ENCODE measurements around the gene PPP1R7.

Gene PPP1R7

DNA sequence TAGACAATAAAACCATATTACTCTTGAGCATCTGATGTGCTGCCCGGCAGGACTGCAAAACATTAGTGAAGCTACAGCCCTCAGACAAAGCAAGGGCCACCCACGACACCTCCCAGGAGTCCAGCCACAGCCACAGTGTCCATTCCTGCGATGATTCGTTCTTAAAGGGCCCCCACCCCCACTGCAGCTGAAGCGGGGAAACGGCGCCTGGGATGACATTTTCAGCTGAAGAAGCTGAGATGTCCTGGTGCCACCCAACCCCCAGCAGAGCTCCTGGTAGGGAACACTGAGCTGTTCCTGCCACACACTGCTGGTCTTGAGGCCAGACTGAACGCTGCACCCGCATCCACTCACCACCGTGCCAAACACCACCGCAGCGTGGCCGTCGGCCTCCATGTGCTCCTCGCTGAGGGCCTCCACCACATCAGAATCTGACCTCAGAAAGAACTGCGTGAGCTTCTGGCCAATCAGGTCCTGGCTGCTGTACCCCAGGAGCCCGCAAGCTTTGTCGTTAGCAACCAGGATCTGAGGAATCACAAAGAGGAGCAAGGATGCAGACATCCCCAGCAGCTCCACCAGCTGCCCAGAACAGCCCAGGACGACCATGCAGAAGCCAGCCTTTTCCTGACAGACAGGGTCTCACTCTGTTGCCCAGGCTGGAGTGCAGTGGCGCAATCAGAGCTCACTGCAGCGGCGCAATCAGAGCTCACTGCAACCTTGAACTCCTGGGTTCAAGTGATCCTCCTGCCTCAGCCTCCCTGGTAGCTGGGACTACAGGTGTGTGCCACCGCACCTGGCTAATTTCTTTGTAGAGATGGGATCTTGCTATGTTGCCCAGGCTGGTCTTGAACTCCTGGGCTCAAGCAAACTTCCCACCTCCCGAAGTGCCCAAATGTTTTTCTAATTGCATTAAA lies 10.5 kb upstream of the PPP1R7 start:
- no peak for DNase-seq (ENCODE audit: low spot score)
- in situ Hi-C loops (cut with MboI; ENCODE audit: low pct_unique_long_range_greater_than_20kb, low sequenced_read_pairs, unreplicated experiment) = no loop called here

DNA sequence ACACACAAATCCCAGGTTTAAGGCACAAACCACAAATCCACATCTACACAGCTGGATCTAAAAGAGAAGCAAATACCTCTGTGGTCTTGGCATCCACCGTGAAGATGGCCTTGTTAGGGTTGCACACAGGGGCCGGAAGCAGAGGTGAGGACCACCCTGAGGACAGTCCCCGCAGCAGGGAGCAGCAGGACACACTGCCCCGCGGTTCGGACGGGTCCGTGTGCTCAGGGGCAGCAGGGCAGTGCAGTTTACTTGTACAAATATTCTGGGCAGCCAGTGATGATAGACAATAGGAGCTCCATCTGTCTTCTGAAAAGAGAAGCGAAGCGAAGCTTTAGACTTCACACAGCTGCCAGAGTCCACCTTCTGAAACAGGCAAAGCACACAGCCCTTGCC lies 9.8 kb upstream of the PPP1R7 start:
- TF ChIP-seq, protein P1, sequence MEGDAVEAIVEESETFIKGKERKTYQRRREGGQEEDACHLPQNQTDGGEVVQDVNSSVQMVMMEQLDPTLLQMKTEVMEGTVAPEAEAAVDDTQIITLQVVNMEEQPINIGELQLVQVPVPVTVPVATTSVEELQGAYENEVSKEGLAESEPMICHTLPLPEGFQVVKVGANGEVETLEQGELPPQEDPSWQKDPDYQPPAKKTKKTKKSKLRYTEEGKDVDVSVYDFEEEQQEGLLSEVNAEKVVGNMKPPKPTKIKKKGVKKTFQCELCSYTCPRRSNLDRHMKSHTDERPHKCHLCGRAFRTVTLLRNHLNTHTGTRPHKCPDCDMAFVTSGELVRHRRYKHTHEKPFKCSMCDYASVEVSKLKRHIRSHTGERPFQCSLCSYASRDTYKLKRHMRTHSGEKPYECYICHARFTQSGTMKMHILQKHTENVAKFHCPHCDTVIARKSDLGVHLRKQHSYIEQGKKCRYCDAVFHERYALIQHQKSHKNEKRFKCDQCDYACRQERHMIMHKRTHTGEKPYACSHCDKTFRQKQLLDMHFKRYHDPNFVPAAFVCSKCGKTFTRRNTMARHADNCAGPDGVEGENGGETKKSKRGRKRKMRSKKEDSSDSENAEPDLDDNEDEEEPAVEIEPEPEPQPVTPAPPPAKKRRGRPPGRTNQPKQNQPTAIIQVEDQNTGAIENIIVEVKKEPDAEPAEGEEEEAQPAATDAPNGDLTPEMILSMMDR (IDR thresholded peaks at IDR 0.05; ENCODE audit: extremely low read depth, insufficient read depth, missing control alignments) = no peak
- in situ Hi-C loops (cut with MboI; ENCODE audit: low pct_unique_long_range_greater_than_20kb, low sequenced_read_pairs, unreplicated experiment) = no loop called here
- no peak for DNase-seq (ENCODE audit: low spot score)

More for the DNA sequence above, 10.5 kb upstream of the PPP1R7 start:
- TF ChIP-seq, protein P1 (IDR thresholded peaks at IDR 0.05; ENCODE audit: extremely low read depth, insufficient read depth, missing control alignments) = no peak

DNA sequence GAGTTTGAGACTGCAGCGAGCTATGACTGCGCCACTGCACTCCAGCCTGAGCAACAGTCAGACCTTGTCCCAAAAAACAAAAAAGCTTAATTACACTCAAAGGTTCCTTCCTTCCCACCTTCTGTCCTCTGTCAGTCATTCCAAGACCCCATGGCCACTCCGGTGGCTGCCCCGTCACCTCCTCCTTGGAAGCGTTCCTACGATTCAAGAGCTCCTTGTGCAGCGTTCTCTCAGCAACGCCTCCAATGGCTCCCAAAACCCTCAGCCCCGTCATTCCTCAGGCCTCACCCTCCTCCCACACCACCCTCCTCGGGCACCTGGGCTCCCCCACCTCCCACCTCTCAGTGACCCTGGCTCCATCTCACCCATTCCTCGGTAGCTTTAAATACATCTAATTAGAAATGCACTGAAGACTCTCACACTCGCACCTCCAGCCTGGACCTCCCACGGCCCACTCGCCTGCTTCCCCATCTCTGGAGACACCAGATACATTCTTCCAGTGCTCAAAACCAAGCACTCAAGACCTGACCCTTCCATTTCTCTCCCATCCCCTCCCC lies 9.0 kb upstream of the PPP1R7 start:
- in situ Hi-C loops (cut with MboI; ENCODE audit: low pct_unique_long_range_greater_than_20kb, low sequenced_read_pairs, unreplicated experiment) = no loop called here
- TF ChIP-seq, protein P1 (IDR thresholded peaks at IDR 0.05; ENCODE audit: extremely low read depth, insufficient read depth, missing control alignments) = no peak
- no peak for DNase-seq (ENCODE audit: low spot score)

DNA sequence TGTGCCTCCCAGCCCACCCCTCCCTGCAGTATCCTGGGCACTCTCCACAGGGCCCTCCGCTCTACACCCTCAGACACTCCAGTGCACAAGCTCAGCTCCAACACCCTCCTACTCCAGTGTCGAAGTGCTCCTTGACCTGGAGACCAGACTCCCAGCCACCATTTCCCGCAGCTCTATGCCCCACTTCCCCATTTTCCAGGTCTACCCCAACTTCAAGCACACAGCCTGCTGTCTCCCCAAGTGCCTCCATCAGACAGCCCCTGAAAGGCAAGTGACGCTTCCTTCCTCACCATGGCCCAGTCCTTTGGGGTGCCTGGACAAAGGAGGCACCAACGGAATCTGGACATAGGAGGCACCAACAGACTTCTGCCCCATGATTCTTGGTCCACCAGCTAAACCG lies 8.2 kb upstream of the PPP1R7 start:
- TF ChIP-seq, protein P1 (IDR thresholded peaks at IDR 0.05; ENCODE audit: extremely low read depth, insufficient read depth, missing control alignments) = no peak
- DNase-seq (ENCODE audit: low spot score) = no peak
- in situ Hi-C loops (cut with MboI; ENCODE audit: low pct_unique_long_range_greater_than_20kb, low sequenced_read_pairs, unreplicated experiment) = no loop called here

DNA sequence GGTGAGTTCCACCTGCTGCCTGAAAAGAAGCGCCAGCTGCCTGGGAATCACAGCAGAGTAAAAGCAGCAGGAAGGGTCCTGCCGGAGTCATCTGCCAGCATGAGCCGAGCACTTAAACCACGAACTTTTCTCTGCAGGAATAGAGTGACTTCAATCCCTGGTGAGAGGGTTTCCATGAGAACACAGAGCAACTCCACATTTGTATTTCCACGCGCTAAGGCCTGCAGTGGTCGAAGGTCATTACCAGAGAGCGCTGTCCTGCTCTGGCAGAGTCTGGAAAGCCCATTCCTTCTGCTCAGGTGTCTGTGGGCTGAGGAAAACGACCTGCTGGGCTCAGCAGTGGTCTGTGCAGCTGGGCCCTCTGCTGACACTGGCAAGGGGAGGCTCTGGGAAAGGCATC lies 7.7 kb upstream of the PPP1R7 start:
- TF ChIP-seq, protein P1 (IDR thresholded peaks at IDR 0.05; ENCODE audit: extremely low read depth, insufficient read depth, missing control alignments) = no peak
- in situ Hi-C loops (cut with MboI; ENCODE audit: low pct_unique_long_range_greater_than_20kb, low sequenced_read_pairs, unreplicated experiment) = no loop called here
- DNase-seq (ENCODE audit: low spot score) = no peak

DNA sequence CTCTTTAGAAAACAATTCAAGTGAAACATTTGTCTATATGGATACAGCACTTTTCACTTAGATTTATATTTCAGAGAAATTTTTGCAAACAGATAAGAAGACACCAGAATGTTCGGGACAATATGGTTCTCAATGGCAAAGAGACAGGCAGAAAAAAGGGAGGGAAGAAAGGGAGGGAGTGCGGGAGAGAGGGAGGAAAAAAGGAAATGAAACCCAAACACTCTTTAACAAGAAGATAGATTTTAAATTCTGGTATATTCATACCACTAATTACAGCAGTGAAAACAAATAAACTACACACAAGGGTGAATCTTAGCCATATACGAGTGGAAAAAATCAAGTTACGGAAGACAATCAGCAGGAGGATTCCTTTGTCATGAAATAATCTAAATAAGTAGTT lies 4.0 kb upstream of the PPP1R7 start:
- in situ Hi-C loops (cut with MboI; ENCODE audit: low pct_unique_long_range_greater_than_20kb, low sequenced_read_pairs, unreplicated experiment) = no loop called here
- TF ChIP-seq, protein P1 (IDR thresholded peaks at IDR 0.05; ENCODE audit: extremely low read depth, insufficient read depth, missing control alignments) = no peak
- no peak for DNase-seq (ENCODE audit: low spot score)

Measured in GM13977 (cell line).